NCI-H2171 (cell line): ENCODE results near the gene ADAMTS5.

Experiments used
- DNase-seq: peaks from one replicate; lab custom pipeline; 2025; lab: John Stamatoyannopoulos, UW

The ADAMTS5 gene

DNA sequence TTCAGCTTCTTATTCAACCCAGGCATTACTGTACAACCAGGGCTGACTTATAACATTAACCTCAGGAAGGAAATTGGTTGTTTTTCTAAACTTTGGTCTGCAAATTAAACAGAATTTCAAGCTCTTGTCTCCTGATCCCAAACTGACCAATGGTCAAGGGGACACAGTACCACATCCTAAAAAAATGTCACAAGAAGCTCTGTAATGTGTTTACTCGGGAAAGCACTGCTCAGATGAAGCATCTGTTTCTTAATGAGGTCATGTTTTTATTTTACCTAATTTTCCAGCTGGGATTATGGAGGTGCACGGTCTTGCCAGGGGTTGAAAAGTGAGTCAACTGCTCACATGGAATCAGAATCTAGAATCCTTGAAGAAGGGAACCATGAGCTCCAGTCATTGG lies 18.7 kb downstream of the ADAMTS5 start:
- no peak for DNase-seq

DNA sequence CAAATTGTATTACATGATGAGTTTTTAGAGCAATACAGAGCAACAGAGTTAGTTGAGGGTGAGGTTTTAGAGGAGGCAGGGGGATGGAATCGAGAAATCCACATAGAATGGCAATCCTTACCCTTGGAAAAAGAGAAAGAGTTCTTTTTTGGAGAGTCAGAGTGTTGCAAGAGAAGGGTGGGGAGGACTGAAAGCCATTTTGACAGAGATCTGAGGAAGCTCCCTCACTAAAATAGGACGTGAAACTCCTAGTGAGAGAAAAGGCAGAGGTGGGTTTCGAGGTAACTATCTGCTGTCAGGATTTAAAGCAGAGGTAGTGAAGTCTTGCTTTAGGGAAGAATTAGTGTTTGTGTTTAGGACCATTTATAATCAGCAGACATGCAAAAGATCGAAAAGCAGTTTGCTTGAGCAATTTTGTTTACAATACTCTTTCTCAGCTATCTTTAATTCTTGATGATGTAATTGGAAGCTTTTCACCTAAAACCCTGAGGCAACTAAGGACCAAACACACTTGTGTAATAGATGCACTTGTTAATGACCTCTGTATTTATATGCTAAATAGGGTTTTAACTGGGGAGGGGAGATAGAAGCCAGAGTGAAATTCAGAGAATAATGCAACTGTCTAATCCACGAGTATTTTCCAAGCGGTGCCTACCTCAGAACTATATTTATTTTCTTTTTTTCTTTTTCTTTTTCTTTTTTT lies 20.0 kb downstream of the ADAMTS5 start:
- DNase-seq: no peak

- no peak for DNase-seq
These were observed 20.8 kb downstream of the ADAMTS5 start for GRCh38 chr21:26945916-26946675.

DNA sequence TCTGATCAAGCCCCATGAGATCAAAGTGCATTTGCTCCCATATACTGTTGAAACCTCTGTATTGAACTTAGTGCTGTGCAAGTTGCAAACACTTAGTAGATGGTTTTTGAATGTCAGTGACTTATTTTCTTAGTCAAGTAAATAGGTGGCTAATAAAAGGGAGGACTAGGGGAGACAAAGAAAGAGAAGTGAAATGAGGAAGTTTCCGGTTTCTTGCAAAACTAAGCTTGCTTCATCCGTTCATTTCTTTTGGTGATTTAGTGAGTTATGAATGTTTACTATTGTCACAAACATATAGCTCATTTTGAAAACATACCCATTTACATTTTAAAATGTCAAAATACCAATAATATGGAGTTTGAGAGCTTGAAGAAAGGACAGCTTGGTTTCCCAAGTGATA lies 23.0 kb downstream of the ADAMTS5 start:
- no peak for DNase-seq

DNA sequence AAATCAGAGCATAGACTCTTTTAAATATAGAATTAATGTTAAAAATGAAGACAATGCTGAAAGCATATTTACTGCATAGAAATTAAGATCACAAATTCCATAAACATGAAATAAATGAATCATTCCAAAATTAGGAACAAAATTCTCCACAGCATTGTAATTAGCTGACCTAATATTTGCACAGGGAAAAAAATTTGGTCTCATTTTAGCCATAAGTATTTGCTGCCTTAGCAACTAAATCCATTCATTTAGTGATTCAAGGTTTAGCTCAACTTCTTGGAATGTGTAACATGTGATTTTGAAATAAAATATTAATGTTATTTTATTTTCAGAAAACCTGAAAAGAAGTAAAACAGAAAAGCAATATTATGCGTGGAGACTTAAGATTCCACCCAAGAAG lies 25.5 kb downstream of the ADAMTS5 start:
- no peak for DNase-seq

DNA sequence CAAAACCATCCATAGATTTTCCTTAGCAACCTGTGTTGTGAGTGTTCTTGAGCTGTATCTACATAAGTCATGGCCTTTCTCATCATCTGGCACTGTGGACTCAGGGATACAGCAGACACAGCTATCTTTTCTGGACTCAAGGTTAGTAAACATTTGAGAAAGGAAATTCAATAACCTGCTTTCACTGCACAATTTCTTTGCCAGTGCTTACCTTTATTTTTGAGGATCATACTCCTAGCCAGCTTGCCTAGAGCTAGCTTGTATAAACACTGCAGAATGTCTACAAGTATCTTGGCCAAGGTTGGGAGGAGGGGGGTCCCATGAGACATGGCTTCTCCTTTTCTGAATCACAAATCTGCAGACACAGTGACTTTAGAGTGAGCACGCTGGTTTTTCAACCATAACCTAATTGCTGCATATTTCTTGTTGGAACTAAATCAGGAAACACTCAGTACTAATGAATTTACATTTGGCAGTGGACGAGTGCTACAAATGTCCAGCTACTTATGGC lies 27.2 kb downstream of the ADAMTS5 start:
- DNase-seq: peak; percentile 72

DNA sequence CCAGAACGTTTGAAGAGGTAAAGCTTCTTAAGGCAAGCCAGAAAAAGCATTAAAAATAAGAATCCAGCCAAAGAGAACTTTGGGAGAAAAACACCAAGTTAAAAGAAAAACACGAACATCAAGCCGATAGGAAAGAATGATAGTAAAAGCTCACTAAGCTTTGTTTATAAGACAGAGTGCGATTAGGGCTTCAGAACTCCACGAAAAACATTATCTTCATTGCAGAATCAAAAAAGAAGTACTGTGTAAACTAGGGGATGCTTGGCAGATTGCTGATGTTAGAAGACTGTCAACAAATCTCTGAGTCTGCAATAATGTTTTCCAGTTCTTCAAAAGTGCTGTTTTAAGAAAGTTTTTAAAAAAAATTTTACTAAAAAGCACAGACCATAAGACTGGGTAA lies 30.2 kb downstream of the ADAMTS5 start:
- no peak for DNase-seq

DNA sequence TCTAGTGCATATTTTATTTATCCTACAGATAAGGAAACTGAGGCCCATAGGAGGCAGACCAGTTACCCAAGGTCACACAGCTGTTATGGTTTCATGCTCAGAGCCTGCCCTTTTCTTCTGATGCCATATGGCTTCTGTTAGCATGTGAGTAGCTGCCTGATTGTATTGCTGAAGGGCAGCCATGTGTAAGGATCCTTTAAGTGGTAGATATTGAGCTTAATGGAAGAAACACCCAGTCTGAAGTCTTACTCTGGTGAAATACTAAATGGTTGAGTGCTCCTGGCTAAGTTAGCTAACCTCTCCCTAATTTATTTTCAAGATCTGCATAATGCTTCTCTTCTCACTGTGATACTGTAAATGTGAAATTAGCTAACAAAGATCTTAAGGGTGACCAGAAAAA lies 30.9 kb downstream of the ADAMTS5 start:
- peak; percentile 79 for DNase-seq

- no peak for DNase-seq
These were observed 32.5 kb downstream of the ADAMTS5 start for GRCh38 chr21:26934383-26934782.

GRCh38 chr21:26933448-26933847 lies 33.4 kb downstream of the ADAMTS5 start:
- no peak for DNase-seq

DNA sequence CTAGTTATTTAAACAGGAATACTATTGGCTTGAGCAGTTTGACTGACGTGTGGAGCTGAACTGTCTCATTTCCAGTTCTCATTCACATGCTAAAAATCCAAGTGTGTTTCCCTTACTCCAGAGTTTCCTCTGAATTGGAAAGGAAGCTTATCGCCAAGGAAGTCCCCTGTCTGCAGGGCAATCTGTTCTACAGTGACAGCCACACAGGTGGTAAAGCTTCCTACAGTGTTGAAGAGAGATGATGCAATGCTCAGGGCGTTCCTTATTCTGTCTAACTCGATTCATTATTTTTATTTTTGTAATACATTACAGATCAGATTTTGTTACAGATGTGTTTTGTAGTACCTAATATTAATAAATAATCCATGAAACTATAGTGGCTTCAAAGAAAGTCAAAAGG lies 41.3 kb downstream of the ADAMTS5 start:
- no peak for DNase-seq

DNA sequence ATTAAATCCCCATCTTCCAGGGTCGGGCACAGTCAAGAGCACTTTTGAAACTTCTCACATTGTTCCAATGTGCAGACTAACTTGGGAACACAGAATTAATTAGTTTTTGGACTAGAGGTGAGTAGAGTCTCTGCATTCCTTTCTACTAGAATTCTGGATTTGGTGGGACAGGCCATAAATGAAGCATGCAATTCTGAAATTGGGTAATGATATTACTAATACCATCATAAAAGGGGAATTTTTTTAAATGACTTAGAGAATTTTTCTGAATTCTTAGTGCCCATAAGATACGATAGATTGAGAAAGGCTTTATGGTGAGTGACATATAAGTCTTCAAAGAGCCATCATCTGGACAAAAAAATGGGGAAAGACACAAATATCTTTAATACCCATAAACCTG lies 41.8 kb downstream of the ADAMTS5 start:
- no peak for DNase-seq

- DNase-seq: no peak
These were observed 42.9 kb downstream of the ADAMTS5 start for GRCh38 chr21:26923986-26924385.

- no peak for DNase-seq
These were observed 46.8 kb downstream of the ADAMTS5 start for GRCh38 chr21:26920055-26920454.

GRCh38 chr21:26918323-26919079 lies 48.4 kb downstream of the ADAMTS5 start:
- no peak for DNase-seq

- no peak for DNase-seq
These were observed 50.1 kb downstream of the ADAMTS5 start for GRCh38 chr21:26916799-26917198.

DNA sequence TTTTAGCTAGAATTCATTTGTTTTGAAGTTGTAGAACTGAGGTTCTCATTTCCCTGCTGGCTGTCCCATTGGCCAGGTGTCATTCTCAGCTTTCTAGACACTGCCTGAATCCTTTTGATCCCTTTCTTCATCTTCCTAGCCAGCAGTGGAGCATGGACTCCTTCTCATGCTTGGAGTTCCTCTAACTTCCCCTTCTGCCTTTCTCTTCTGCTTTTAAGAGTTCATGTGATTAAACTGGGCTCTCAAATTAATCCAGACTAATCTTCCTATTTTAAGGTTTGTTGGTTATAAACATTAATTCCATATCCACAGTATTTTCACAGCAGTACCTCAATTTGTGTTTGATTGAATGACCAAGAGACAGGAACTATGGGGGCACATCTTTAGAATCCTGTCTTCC lies 52.3 kb downstream of the ADAMTS5 start:
- DNase-seq: no peak

DNA sequence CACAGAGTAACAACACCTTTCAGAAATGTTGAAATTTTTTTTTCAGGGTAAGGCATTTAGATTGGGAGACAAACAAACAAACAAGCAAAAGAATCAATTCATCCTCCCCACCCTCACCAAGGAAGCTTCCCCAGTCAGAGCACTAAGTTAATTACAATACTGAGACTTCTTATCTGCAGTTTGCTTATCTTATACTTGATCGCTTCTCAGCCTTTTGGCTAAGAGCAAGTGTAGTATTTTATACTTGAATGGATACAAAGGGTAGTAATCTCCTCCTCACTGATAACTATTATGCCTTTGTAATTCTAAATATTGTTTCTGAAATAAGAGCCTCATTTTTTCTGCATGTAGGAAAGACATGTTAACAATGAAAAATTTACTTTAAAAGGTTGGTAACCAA lies 54.4 kb downstream of the ADAMTS5 start:
- no peak for DNase-seq

- DNase-seq: no peak
These were observed 56.9 kb downstream of the ADAMTS5 start for GRCh38 chr21:26909972-26910371.

- no peak for DNase-seq
These were observed 65.9 kb downstream of the ADAMTS5 start for GRCh38 chr21:26900980-26901379.

DNA sequence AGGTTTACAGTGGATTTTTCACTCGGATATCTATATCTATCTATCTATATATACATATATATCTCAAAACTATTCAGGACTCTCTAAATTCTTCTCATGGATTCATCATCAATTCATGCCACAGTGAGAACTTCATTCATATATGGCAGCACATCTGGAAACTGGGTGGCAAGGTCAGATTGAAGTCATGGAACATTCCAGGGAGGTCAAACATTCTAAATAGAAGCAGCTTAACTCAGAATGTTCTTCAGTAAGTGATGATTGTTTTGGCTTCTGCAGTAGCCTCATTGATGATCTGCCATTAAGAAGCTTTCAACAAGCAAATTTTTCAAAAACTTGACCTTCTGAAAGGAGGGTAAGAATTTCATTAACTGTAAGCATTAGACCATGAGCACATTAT lies 74.7 kb downstream of the ADAMTS5 start:
- DNase-seq: no peak

DNA sequence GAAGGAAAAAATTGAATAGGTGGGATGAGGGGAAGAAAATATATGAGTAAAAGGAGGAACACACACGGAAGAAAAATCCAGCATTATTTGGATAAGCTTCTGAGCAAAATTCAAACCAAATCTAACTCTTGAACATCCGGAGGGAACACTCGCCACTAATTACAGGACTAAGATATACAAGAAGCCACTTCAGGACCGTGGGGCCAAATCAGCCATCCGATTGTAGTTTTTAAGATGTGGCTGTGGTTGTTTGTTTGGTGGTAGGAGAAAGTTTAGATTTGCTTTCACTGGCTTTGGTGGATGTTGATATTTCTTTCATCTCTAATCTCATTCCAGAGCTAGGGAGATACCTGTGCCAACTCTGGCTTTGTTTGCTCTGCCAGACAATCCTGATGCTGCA lies 78.0 kb downstream of the ADAMTS5 start:
- DNase-seq: no peak

DNA sequence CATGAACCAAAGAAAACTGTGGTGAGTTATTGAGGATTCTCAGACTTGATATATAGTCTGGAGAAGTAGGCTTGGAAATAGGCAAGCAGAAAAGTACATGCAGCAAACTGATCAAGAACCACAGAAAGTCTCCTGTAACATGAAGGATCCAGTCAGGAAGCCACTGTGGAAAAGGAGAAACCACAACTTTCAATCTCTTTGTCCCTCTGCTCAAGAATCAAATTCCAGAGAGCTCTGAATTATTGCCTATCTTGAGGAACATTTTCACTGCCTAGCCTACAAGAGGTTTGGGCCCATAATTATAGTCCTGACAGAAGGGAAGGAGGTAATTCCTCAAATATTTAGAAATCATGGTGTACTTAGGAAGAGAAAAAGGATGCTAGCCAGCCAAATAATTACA lies 78.6 kb downstream of the ADAMTS5 start:
- DNase-seq: no peak
